ENCODE data around the gene ZSCAN30.
"Not testable (repeated sequence)": the region's sequence is repeated elsewhere in the genome, so short reads cannot be mapped to it uniquely, and the experiment has no call there.

ZSCAN30 gene

DNA sequence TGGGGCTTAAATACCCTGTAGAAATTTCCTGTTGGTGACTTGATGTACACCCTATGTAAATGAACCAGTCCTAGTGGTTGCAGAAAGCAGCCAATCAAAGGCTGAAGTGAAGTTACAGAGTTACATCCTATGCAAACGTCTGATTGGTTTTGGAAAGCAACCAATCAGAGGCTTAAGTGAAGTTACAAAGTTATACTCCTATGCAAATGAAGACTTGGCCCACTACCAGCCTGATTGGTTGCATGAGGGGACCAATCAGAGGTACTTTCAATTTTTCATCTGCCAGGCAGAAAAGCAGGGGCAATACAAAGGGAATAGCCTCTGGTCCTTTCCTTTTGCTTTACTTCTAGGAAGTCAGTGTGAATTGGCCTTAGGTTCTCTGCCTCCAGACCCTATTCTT lies 62.8 kb downstream of the ZSCAN30 start:
- DNase-seq: no peak

DNA sequence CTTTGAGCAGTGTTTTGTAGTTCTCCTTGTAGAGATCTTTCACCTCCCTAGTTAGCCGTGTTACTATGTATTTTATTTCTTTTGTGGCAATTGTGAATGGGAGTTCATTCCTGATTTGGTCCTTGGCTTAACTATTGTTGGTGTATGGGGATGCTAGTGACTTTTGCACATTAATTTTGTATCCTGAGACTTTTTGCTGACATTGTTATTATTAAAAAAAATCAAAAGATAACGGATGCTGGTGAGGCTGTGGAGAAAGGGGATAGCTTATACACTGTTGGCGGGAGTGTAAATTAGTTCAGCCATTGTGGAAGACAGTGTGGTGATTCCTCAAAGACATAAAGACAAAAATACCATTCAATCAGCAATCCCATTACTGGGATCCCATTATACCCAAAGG lies 66.2 kb downstream of the ZSCAN30 start:
- DNase-seq: no peak

DNA sequence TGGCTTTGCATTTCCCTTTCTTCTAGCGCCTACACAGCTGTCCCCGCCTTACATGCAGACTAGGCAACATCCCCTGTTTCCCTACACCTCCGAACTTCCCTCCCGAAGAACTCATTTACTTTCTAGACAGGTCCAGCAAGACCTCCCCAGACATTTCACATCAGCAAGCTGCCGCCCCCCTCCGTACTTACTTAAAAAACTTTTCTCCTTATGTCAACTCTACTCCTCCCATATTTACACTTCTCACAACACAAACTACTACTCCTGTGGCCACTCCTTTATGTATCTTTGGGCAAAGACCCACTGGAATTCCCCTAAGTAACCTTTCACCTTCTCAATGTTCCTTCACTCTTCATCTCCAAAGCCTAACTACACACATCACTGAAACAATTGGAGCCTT lies 69.6 kb downstream of the ZSCAN30 start:
- DNase-seq: no peak

DNA sequence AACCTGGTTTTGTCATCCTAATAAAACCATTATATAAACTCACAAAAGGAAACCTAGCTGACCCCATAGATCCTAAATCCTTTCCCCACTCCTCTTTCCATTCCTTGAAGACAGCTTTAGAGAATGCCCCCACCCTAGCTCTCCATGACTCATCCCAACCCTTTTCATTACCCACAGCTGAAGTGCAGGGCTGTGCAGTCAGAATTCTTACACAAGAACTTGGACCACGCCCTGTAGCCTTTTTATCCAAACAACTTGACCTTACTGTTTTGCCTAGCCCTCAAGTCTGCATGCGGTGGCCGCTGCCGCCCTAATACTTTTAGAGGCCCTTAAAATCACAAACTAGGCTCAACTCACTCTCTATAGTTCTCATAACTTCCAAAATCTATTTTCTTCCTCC lies 70.7 kb downstream of the ZSCAN30 start:
- DNase-seq: not testable (repeated sequence)

DNA sequence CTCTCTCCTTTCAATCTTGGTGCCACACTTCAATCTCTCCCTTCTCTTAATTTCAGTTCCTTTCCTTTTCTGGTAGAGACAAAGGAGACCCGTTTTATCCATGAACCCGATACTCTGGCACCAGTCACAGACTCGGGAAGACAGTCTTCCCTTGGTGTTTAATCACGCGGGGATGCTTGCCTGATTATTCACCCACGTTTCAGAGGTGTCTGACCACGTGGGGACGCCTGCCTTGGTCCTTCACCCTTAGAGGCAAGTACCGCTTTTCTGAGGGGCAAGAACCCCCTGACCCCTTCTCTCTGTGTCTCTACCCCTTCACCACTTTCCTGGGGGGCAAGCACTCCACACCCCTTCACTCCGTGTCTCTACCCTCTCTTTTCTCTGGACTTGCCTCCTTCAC lies 73.4 kb downstream of the ZSCAN30 start:
- DNase-seq: not testable (repeated sequence)

DNA sequence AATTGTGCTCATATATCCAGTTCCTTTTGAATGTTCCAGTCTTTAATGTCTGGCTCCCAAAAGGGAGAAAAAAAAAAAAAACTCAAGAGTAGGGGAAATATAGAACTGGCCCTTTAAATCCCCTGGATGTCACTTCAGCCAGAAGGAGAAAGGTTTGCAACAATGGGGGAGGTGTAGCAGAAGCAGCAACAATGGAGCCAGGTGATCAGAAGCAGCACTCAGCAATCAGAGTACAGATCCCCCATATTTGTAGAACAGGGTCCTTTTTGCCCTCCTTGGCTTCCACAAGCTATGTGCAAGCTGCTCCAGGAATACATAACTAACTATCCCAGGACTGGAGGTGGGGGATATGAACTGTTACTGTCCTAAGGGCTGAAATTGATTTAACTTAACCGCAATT lies 75.0 kb downstream of the ZSCAN30 start:
- DNase-seq: no peak

DNA sequence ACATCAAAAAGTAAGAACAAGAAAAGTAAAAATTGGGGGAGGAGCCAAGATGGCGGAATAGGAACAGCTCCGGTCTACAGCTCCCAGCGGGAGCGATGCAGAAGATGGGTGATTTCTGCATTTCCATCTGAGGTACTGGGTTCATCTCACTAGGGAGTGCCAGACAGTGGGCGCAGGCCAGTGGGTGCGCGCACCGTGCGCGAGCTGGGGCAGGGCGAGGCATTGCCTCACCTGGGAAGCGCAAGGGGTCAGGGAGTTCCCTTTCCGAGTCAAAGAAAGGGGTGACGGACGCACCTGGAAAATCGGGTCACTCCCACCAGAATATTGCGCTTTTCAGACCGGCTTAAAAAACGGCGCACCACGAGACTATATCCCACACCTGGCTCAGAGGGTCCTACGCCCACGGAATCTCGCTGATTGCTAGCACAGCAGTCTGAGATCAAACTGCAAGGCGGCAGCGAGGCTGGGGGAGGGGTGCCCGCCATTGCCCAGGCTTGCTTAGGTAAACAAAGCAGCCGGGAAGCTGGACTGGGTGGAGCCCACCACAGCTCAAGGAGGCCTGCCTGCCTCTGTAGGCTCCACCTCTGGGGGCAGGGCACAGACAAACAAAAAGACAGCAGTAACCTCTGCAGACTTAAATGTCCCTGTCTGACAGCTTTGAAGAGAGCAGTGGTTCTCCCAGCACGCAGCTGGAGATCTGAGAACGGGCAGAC lies 84.1 kb downstream of the ZSCAN30 start:
- DNase-seq: not testable (repeated sequence)

DNA sequence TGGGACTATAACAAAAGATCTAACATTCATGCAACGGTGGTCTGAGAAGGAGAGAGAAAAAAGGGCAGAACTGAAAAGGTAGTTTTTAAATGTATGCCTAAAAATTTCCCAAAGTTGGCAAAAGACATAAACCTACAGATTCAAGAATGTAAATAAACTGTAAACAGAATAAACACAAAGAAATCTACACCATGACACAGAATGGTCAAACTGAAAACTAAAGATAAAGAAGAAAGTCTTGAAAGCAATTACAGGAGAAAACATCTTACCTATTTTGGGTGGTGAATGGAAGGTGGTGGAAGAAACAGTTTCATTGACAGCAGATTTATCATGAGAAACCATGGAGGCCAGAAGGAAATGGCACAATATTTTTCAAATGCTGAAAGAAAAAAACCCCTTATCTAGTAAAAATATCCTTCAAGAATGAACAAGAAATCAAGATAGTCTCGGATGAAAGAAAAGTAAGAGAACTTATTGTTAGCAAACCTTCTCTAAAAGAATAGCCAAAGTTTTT lies 84.8 kb downstream of the ZSCAN30 start:
- DNase-seq: no peak

DNA sequence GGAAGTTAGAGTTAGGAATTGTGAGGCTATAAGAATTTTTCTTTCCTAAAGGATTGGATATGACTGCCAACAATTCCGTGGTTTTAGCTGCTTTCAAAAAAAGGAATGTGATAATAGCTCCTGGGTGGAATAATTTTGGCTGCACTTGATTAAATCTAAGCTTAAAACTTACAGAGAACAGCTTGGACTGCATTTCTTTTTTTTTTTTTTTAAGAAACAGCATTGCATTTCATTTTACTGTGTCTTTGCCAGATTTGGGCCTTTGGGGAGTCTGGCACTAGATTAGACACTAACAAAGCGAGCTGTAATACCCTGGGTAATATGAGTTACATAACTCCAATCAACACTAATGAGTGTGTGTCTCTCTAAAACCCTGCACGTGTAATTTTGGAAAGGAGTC lies 87.0 kb downstream of the ZSCAN30 start:
- no peak for DNase-seq

DNA sequence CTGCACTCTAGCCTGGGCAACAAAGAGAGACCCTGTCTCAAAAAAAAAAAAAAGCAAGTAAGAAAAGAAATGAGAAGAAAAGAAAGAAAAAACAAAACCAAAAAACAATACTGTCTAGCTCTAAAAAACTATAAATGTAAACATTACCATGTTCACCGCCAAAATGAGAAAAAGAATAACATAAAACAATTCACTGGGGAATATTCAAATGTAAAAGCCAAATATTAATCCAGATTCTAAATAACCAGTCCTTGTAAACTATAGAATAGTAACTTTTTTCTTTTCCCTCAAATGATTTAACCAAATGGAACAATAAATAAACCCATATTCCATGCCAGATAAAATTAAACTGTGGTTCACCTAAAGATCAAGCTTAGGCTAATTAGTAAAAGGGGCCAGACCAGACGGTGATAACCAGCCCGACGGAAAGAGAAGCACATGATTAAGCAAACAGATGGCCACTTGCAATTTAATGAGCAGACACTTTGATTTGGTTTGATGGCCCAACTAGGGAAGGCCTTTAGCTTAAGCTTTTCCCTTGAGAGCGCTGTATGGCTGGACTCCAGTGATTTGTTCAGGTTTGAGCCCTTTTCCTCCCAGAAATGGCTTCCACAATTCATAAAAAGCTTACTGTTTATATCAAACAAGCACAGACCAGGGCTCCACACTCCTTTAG lies 88.6 kb downstream of the ZSCAN30 start:
- no peak for DNase-seq

Measured in activated effector memory CD4-positive, alpha-beta T cell treated with Interleukin-2 at 50 U/mL for 16 hours (primary cell).